ENCODE data around the gene PTPN23. TPM values are rescaled to one million over a fixed set of nuclear protein-coding genes. Genes with fewer than 3 reads are reported as not detected.

PTPN23 gene
- total and polyA plus RNA-seq, 10 of the 15 experiments (the other 5 are each of a cell fraction or from before 2014, with no cell fraction given) = 0.44 to 28.6 (median 4.4) TPM

DNA sequence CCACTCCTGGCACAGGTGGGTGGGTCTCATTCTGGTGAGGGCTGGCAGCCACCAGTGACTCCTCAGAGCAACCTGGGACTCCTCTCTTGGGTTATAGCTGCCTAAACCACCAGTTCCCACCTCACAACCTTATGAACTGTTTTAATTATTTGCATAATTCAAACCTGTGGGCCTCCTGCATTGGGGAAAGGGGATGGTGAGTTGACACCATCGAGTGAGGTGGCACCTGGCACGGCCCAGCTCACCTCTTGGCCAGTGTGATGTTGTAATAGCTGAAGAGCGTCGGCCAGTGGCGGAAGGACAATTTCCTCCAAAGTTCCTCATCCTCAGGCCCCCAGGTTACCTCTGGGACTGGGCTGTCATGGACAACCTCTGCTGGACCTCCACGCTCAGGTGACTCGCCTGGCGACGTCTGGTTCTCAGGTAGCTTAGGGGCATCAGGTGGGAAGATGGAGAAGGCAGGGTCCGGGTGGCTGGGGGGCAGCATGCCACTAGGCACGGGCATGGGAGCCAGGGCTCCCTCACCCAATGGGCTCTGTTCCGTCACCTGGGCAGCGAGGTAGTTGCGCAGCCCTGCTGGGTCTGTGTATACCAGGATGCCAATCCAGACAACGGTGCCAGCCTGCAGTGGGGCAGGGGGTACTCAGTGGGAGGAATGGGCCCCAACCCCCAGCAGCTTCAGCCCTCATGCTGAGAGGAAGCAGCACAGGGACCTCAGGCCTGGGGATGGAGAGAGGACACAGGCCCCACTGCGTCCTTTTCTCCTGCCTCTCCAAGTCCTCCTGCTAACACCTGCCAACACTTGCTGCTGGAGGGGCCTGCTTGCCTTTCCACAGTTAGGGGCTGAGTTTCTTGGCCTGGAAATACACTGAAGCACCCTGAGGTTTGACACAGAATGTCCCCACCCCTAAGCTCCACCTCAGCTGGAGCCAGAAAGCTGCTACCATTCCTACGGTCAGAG, 38.5 kb downstream of the PTPN23 start:
- Histone ChIP-seq H3K27ac (ENCODE audit: control insufficient read depth, insufficient read depth) (no peak overlapping the region), H3K27me3 (replicated peaks in 1 of 2; ENCODE audit: control insufficient read depth in 2 of 2, insufficient read depth in 2 of 2, low read length in 1 of 2) (no peaks in the 10 kb centered on the region), H3K4me1 (ENCODE audit: control insufficient read depth, insufficient read depth, low read length) (peaks cover 3% of the 10 kb centered on the region; the same call in 1 of the 2 replicates), H3K79me2 (ENCODE audit: control insufficient read depth, insufficient read depth, low read length) (no peaks in the 10 kb centered on the region; the same call in 1 of the 2 replicates), H3K4me2 (ENCODE audit: control insufficient read depth, insufficient read depth) (no peak overlapping the region), H3K9me3 (replicated peaks; ENCODE audit: control insufficient read depth, insufficient read depth, low read length) (no peaks in the 10 kb centered on the region), H3K4me3 (no peak overlapping the region), H4K20me1 (ENCODE audit: control insufficient read depth, insufficient read depth) (no peaks in the 10 kb centered on the region), H3K36me3 (ENCODE audit: control insufficient read depth in 2 of 2, insufficient read depth in 2 of 2, low read length in 1 of 2) (peaks cover 10 to 36% of the 10 kb centered on the region in 2 experiments), H2AFZ (ENCODE audit: control insufficient read depth, low read depth, low read length) (no peak overlapping the region), H3K9ac (ENCODE audit: control insufficient read depth, insufficient read depth, low read length) (no peak overlapping the region)
- ATAC-seq = no peak
- in situ Hi-C loops (cut with MboI) (loop anchor here (5.0 kb wide), 3 partner anchors 58 to 368 kb away; partner anchors contain the start of genes ELP6 and SCAP), intact Hi-C loops (cut with micrococcal nuclease; ENCODE audit: unreplicated experiment) (loop anchor here (5.0 kb wide), 1 partner anchor 368 kb away; no protein-coding TSS in a partner anchor)
- no TSS peak for BruUV-seq (replicated peaks)
- SMC1A ChIA-PET (ENCODE audit: uncharacterized antibody, unreplicated experiment) = interaction anchor here (3.4 kb wide), 1 partner anchor 56 kb away, joined by 46 read pairs; the partner anchor contains the start of gene SCAP
- CTCF ChIA-PET = interaction anchor here (1.1 to 5.6 kb wide), 2 partner anchors 58 to 103 kb away, joined by 3 to 118 read pairs; partner anchors contain the start of gene SCAP
- DNase-seq (ENCODE audit: low read depth, low spot score) = no peak
- RAD21 ChIA-PET (ENCODE audit: unreplicated experiment) = interaction anchor here (0.6 to 4.1 kb wide), 2 partner anchors 56 to 99 kb away, joined by 3 to 47 read pairs; partner anchors contain the start of gene SCAP
- WGBS (ENCODE audit: insufficient coverage, insufficient replicate concordance, low lambda C conversion rate, missing lambda C conversion rate) = 81% methylated on average over 17 of the region's 17 CpGs
- no peak for FAIRE-seq
- POLR2A ChIA-PET = interaction anchor here (0.6 kb wide), 2 partner anchors 58 to 350 kb away, joined by 3 read pairs; no protein-coding TSS in a partner anchor
- TF ChIP-seq POLR2A (IDR thresholded peaks at IDR 0.05; ENCODE audit: low read depth, low read length) (peak; percentile 54), CREM (IDR thresholded peaks at IDR 0.05; ENCODE audit: low read depth) (no peak), FOXK2 (IDR thresholded peaks at IDR 0.05) (no peak), MTA3 (IDR thresholded peaks at IDR 0.05; ENCODE audit: borderline replicate concordance, low read length) (no peak), STAT1 (conservative IDR thresholded peaks at IDR 0.05) (no peak), SKIL (IDR thresholded peaks at IDR 0.05; ENCODE audit: low read depth, poor library complexity, severe bottlenecking) (no peak), ZNF24 (IDR thresholded peaks at IDR 0.05) (no peak), NBN (IDR thresholded peaks at IDR 0.05) (no peak)
